Naive thymus-derived CD4-positive, alpha-beta T cell (primary cell): ENCODE data around the gene MLH1. TPM values are rescaled to one million over a fixed set of nuclear protein-coding genes. Genes with fewer than 3 reads are reported as not detected.

Source experiments
- ATAC-seq: fragments of 150-1000 bp; cut with Tn5 transposase; 2 replicates; pipeline ENCODE4 v1.10.0; 2021; ENCODE audit warnings: mild to moderate bottlenecking, moderate library complexity
- CTCF ChIA-PET: fragments of 350-600 bp; sonication (Branson Sonifier 250); formaldehyde crosslinking; loops from one replicate; lab custom pipeline; 2021; ENCODE audit warnings: antibody characterized with exemption; lab: Charles Lee
- POLR2A ChIA-PET: fragments of 350-600 bp; sonication (Branson Sonifier 250); formaldehyde crosslinking; loops from one replicate; lab custom pipeline; 2021; ENCODE audit warnings: antibody characterized with exemption, inconsistent platforms; lab: Charles Lee
- DNase-seq, 9 donors: peaks; one replicate each; pipeline versions ENCODE4 v3.0.0 to v3.0.0-alpha.2; 2020 to 2022; ENCODE audit warnings: mixed read lengths in 1 of 9
- H3K27ac ChIP-seq: one replicate; pipeline ENCODE4 v1.7.0; 2013; ENCODE audit warnings: mild to moderate bottlenecking, low read depth, low read length, moderate library complexity
- H3K27me3 ChIP-seq, 2 donors: one replicate each; pipeline ENCODE4 v1.7.0; 2013; ENCODE audit warnings: low read length in 2 of 2, mild to moderate bottlenecking in 2 of 2, moderate library complexity in 2 of 2; ENCODE audit not compliant: control insufficient read depth in 2 of 2, insufficient read depth in 2 of 2
- H3K36me3 ChIP-seq, 3 experiments: 1 replicate in 2 of 3; 2 replicates in 1 of 3; pipeline ENCODE4 v1.7.0; 2013; ENCODE audit warnings: low read length in 3 of 3, mild to moderate bottlenecking in 3 of 3, moderate library complexity in 1 of 3; ENCODE audit not compliant: insufficient read depth in 3 of 3, control insufficient read depth in 2 of 3
- H3K4me1 ChIP-seq, 2 donors: one replicate each; pipeline ENCODE4 v1.7.0; 2013; ENCODE audit warnings: low read length in 2 of 2, mild to moderate bottlenecking in 2 of 2, moderate library complexity in 1 of 2; ENCODE audit not compliant: control insufficient read depth in 2 of 2, insufficient read depth in 2 of 2
- H3K4me3 ChIP-seq: 2 replicates; pipeline ENCODE4 v1.7.0; 2013; ENCODE audit warnings: mild to moderate bottlenecking, low read length
- H3K9me3 ChIP-seq, 3 experiments: 1 replicate in 2 of 3; 2 replicates in 1 of 3; pipeline ENCODE4 v1.7.0; 2013; ENCODE audit warnings: low read length in 3 of 3; ENCODE audit not compliant: control insufficient read depth in 2 of 3
- H3K27ac Mint-ChIP-seq, 9 donors: one replicate each; pipeline ENCODE4 v1.8.0; 2020 to 2022; ENCODE audit warnings: mixed read lengths in 9 of 9, mild to moderate bottlenecking in 8 of 9, moderate library complexity in 5 of 9, inconsistent platforms in 2 of 9
- H3K27me3 Mint-ChIP-seq, 5 donors: one replicate each; pipeline ENCODE4 v1.8.0; 2021 to 2022; ENCODE audit warnings: mixed read lengths in 5 of 5, mild to moderate bottlenecking in 1 of 5
- H3K36me3 Mint-ChIP-seq, 5 donors: one replicate each; pipeline ENCODE4 v1.8.0; 2020 to 2022; ENCODE audit warnings: mixed read lengths in 5 of 5, mild to moderate bottlenecking in 3 of 5, inconsistent platforms in 1 of 5
- H3K4me1 Mint-ChIP-seq, 7 donors: one replicate each; pipeline ENCODE4 v1.8.0; 2020 to 2022; ENCODE audit warnings: mixed read lengths in 7 of 7, mild to moderate bottlenecking in 3 of 7, inconsistent platforms in 1 of 7
- H3K4me3 Mint-ChIP-seq, 10 donors: one replicate each; pipeline ENCODE4 v1.8.0; 2020 to 2022; ENCODE audit warnings: mild to moderate bottlenecking in 10 of 10, mixed read lengths in 10 of 10, moderate library complexity in 6 of 10, inconsistent platforms in 2 of 10
- H3K9me3 Mint-ChIP-seq, 11 donors: one replicate each; pipeline ENCODE4 v1.8.0; 2020 to 2022; ENCODE audit warnings: mixed read lengths in 11 of 11, mild to moderate bottlenecking in 4 of 11, inconsistent platforms in 1 of 11, moderate library complexity in 1 of 11
- intact Hi-C, 2 donors: fragments of 100-400 bp; cut with micrococcal nuclease; formaldehyde crosslinking; loops; one replicate each; pipeline ENCODE4 v1.15.1; 2023
- polyA plus RNA-seq, 2 donors: library from polyadenylated mRNA; unstranded; fragments of 300-500 nt; fragmentation: Illumina TruSeq; gene quantifications; one replicate each; pipeline ENCODE4 v1.2.3, GENCODE V29; 2021
- total RNA-seq, 6 experiments: library from RNA in 5 of 6; stranded (reverse) in 5 of 6; gene quantifications; 1 replicate in 5 of 6; 2 replicates in 1 of 6; pipeline ENCODE4 v1.2.3 and lab custom pipeline; 2021 to 2026

MLH1 gene
- total RNA-seq = 10 to 100 TPM; 26.4 to 42.0 (median 31.7) TPM
- polyA plus RNA-seq = 10 to 100 TPM; 20.4 to 27.0 TPM
- 65.6 reads per million, percentile 77 among the genes with 10 or more reads in this experiment for total RNA-seq (lab: John Stamatoyannopoulos, UW)

DNA sequence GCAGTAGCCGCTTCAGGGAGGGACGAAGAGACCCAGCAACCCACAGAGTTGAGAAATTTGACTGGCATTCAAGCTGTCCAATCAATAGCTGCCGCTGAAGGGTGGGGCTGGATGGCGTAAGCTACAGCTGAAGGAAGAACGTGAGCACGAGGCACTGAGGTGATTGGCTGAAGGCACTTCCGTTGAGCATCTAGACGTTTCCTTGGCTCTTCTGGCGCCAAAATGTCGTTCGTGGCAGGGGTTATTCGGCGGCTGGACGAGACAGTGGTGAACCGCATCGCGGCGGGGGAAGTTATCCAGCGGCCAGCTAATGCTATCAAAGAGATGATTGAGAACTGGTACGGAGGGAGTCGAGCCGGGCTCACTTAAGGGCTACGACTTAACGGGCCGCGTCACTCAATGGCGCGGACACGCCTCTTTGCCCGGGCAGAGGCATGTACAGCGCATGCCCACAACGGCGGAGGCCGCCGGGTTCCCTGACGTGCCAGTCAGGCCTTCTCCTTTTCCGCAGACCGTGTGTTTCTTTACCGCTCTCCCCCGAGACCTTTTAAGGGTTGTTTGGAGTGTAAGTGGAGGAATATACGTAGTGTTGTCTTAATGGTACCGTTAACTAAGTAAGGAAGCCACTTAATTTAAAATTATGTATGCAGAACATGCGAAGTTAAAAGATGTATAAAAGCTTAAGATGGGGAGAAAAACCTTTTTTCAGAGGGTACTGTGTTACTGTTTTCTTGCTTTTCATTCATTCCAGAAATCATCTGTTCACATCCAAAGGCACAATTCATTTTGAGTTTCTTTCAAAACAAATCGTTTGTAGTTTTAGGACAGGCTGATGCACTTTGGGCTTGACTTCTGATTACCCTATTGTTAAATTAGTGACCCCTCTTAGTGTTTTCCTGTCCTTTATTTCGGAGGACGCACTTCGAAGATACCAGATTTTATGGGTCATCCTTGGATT is at the start of gene MLH1:
Gene MLH1 (plus strand): TSS at position 193 of the 958 bp plus-strand sequence. CDS start 30 bp downstream, at position 223.
- Histone ChIP-seq H3K4me1 (peaks cover 36 to 40% of the 10 kb centered on the region in 2 donors), H3K9me3 (no peaks in the 10 kb centered on the region), H3K36me3 (peaks cover 0 to 17% (median 4%) of the 10 kb centered on the region in 3 experiments), H3K4me3 (peak within 1 kb of the TSS; percentile 80), H3K27me3 (no peaks in the 10 kb centered on the region), H3K27ac (peak within 1 kb of the TSS; percentile 83)
- ChIA-PET POLR2A (interaction anchor here (0.6 to 3.6 kb wide), 27 partner anchors 9 to 1143 kb away, joined by 3 to 33 read pairs (median 4); partner anchors contain the start of genes ACAA1, DLEC1 and TRANK1), CTCF (interaction anchor here (0.6 to 1.2 kb wide), 2 partner anchors 35 to 110 kb away, joined by 3 to 4 read pairs; no protein-coding TSS in a partner anchor)
- H3K27ac Mint-ChIP-seq = no peak within 1 kb of the TSS
- peaks cover 12 to 46% (median 34%) of the 10 kb centered on the region in 5 donors for H3K36me3 Mint-ChIP-seq
- ATAC-seq = peak; percentile 90
- peak within 1 kb of the TSS in 1 of 10 donors; percentile 26 for H3K4me3 Mint-ChIP-seq
- H3K27me3 Mint-ChIP-seq = no peaks in the 10 kb centered on the region
- H3K9me3 Mint-ChIP-seq = peaks cover 0 to 8% (median 1%) of the 10 kb centered on the region in 11 donors
- peak; percentile 91 to 100 (median 99) for DNase-seq
- peaks cover 23 to 43% (median 38%) of the 10 kb centered on the region in 7 donors for H3K4me1 Mint-ChIP-seq
- intact Hi-C loops = loop anchor here (1.0 to 2.0 kb wide), 10 partner anchors 23 to 1503 kb away; partner anchors contain the start of genes TRANK1 (in 2 of the 2), ACAA1 (in 1 of the 2), DLEC1 (in 1 of the 2) and EXOG (in 1 of the 2)

DNA sequence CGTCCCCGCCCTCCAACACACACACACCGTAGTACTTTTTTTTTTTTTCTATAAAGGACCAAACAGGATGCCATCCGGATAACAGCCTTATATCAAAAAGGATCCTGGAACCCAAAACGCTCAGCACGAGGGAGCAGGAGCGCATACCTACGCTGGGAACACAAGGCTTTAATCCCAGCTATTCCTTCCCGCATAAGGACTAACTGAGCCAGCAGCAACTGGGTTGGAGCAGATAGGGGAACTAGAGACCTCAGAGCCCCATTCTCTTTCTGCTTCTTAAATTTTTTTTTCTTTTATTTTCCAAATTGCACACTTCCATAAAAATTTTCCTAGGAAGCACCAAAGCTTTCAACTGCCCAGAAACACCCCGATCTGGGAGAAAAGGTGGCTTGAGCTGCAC is 49.7 kb upstream of the MLH1 start:
- peak overlapping the region; percentile 74 for H3K27ac ChIP-seq
- ATAC-seq = no peak

DNA sequence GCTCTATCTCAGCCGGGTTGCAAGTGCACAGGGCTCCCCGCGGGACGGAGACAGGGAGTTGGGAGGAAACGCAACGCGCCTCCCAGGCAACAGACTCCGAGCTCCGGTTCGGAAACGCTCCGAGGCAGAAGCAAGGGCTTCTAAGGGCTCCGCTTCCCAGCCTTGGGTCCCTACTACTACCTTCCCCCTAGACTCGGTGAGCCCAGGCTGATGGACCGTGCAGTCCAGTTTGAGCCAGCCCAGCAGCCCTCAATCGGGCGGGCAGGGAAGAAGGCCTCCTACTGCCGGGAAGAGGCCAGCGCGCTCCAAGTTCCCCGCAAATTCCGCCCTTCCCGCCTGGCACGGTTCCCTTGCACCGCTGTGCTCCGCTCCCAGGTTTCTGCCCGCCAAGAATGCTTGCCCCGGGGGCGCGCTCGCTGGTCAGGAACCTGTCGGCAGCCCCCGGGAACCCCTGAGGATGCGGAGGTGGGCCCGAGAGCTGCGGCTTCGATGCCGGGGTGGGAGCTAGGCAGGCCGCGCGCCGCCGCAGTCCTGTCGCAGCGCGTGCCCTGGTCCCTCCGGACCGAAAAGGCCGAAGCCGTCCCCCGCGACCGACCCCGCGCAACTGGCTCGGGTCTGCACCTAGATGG is 49.2 kb upstream of the MLH1 start:
- H3K4me3 ChIP-seq = peak overlapping the region; percentile 70
- POLR2A ChIA-PET = interaction anchor here (0.6 to 4.2 kb wide), 14 partner anchors 8 to 89 kb away, joined by 3 to 39 read pairs (median 4); partner anchors contain the start of genes EPM2AIP1 and MLH1
- intact Hi-C loops = loop anchor here (1.0 to 2.0 kb wide), 4 partner anchors 15 to 67 kb away; no protein-coding TSS in a partner anchor

More for the DNA sequence above, 49.7 kb upstream of the MLH1 start:
- ChIA-PET CTCF (interaction anchor here (0.7 to 1.5 kb wide), 4 partner anchors 15 to 74 kb away, joined by 3 to 6 read pairs (median 4); no protein-coding TSS in a partner anchor), POLR2A (interaction anchor here (0.8 to 4.2 kb wide), 8 partner anchors 14 to 80 kb away, joined by 3 to 39 read pairs (median 8); partner anchors contain the start of genes EPM2AIP1 and MLH1)
- Mint-ChIP-seq H3K9me3 (peaks cover 0 to 25% (median 13%) of the 10 kb centered on the region in 11 donors), H3K27ac (peak overlapping the region in 8 of 9 donors; percentile 34 to 87 (median 62)), H3K4me3 (peak overlapping the region; percentile 79 to 91 (median 85)), H3K27me3 (peaks cover 0 to 26% (median 0%) of the 10 kb centered on the region in 5 donors), H3K36me3 (peaks cover 0 to 15% (median 4%) of the 10 kb centered on the region in 5 donors), H3K4me1 (peaks cover 0 to 33% (median 26%) of the 10 kb centered on the region in 7 donors)
- H3K9me3 ChIP-seq = peaks cover 0 to 8% (median 0%) of the 10 kb centered on the region in 3 experiments
- no peaks in the 10 kb centered on the region for H3K27me3 ChIP-seq
- H3K36me3 ChIP-seq = peaks cover 0 to 6% (median 0%) of the 10 kb centered on the region in 3 experiments
- intact Hi-C loops = no loop called here
- peak overlapping the region; percentile 70 for H3K4me3 ChIP-seq
- H3K4me1 ChIP-seq = peaks cover 5 to 6% of the 10 kb centered on the region in 2 donors
- no peak for DNase-seq

GRCh38 chr3:36944641-36945270 is 48.6 kb upstream of the MLH1 start, which contains the start of gene TRANK1:
TSS of gene TRANK1 (minus strand) at chr3:36945054. CDS start at chr3:36944809, 245 bp downstream.
- H3K27me3 Mint-ChIP-seq = peaks cover 0 to 35% (median 0%) of the 10 kb centered on the region in 5 donors
- peak within 1 kb of the TSS; percentile 67 to 93 (median 87) for H3K27ac Mint-ChIP-seq
- intact Hi-C loops = loop anchor here (1.0 to 2.0 kb wide), 6 partner anchors 14 to 68 kb away; partner anchors contain the start of genes EPM2AIP1 (in 2 of the 2) and MLH1 (in 2 of the 2)
- Histone ChIP-seq H3K36me3 (peaks cover 0 to 6% (median 0%) of the 10 kb centered on the region in 3 experiments), H3K27ac (peak within 1 kb of the TSS; percentile 74), H3K4me3 (peak within 1 kb of the TSS; percentile 70), H3K9me3 (peaks cover 0 to 8% (median 0%) of the 10 kb centered on the region in 3 experiments), H3K4me1 (peaks cover 5 to 6% of the 10 kb centered on the region in 2 donors), H3K27me3 (no peaks in the 10 kb centered on the region)
- H3K4me1 Mint-ChIP-seq = peaks cover 0 to 33% (median 26%) of the 10 kb centered on the region in 7 donors
- peak within 1 kb of the TSS; percentile 80 to 91 (median 89) for H3K4me3 Mint-ChIP-seq
- DNase-seq = peak; percentile 55 to 86 (median 78)
- H3K36me3 Mint-ChIP-seq = peaks cover 0 to 22% (median 4%) of the 10 kb centered on the region in 5 donors
- POLR2A ChIA-PET = interaction anchor here (0.6 to 4.2 kb wide), 14 partner anchors 9 to 89 kb away, joined by 3 to 39 read pairs (median 5); partner anchors contain the start of genes EPM2AIP1 and MLH1
- H3K9me3 Mint-ChIP-seq = peaks cover 0 to 32% (median 20%) of the 10 kb centered on the region in 11 donors
- CTCF ChIA-PET = interaction anchor here (0.8 to 2.1 kb wide), 4 partner anchors 9 to 69 kb away, joined by 3 to 10 read pairs (median 4); no protein-coding TSS in a partner anchor
- peak; percentile 92 for ATAC-seq

More for the DNA sequence above, 49.2 kb upstream of the MLH1 start:
- CTCF ChIA-PET = interaction anchor here (0.7 to 2.1 kb wide), 7 partner anchors 10 to 75 kb away, joined by 3 to 10 read pairs (median 3); no protein-coding TSS in a partner anchor
- peak overlapping the region; percentile 74 for H3K27ac ChIP-seq
- H3K36me3 Mint-ChIP-seq = peaks cover 0 to 19% (median 4%) of the 10 kb centered on the region in 5 donors
- H3K4me3 Mint-ChIP-seq = peak overlapping the region; percentile 79 to 91 (median 85)
- peak; percentile 14 to 42 (median 28) for DNase-seq
- H3K36me3 ChIP-seq = peaks cover 0 to 6% (median 0%) of the 10 kb centered on the region in 3 experiments
- H3K9me3 Mint-ChIP-seq = peaks cover 0 to 29% (median 17%) of the 10 kb centered on the region in 11 donors
- peak overlapping the region; percentile 42 to 87 (median 63) for H3K27ac Mint-ChIP-seq
- peaks cover 5 to 6% of the 10 kb centered on the region in 2 donors for H3K4me1 ChIP-seq
- peaks cover 0 to 8% (median 0%) of the 10 kb centered on the region in 3 experiments for H3K9me3 ChIP-seq
- peaks cover 0 to 28% (median 0%) of the 10 kb centered on the region in 5 donors for H3K27me3 Mint-ChIP-seq
- ATAC-seq = peak; percentile 46
- no peaks in the 10 kb centered on the region for H3K27me3 ChIP-seq
- H3K4me1 Mint-ChIP-seq = peaks cover 0 to 33% (median 26%) of the 10 kb centered on the region in 7 donors
